Astrocyte (in vitro differentiated cells and primary cell): ENCODE data around the gene CDH22. TPM values are rescaled to one million over a fixed set of nuclear protein-coding genes. Genes with fewer than 3 reads are reported as not detected.

Experiments
- DNase-seq: peaks from one replicate; pipeline ENCODE4 v3.0.0-alpha.2; 2010; ENCODE audit warnings: low read depth
- FAIRE-seq: peaks from 2 replicates; lab custom pipeline; 2011; peaks lifted over from hg19 to GRCh38; lab: Jason Lieb, UNC
- H2AFZ ChIP-seq: 2 replicates; pipeline ENCODE4 v1.6.0; 2012; ENCODE audit warnings: low read depth, low read length, inconsistent platforms
- H3K27ac ChIP-seq: 2 replicates; pipeline ENCODE4 v1.5.1; 2011; ENCODE audit warnings: low read depth, low read length, inconsistent platforms
- H3K27me3 ChIP-seq: 2 replicates; pipeline ENCODE4 v1.6.0; 2011; ENCODE audit warnings: low read length, inconsistent platforms; ENCODE audit not compliant: insufficient read depth
- H3K36me3 ChIP-seq: 2 replicates; pipeline ENCODE4 v1.5.1; 2011; ENCODE audit warnings: low read length, inconsistent platforms; ENCODE audit not compliant: insufficient read depth
- H3K4me1 ChIP-seq: 2 replicates; pipeline ENCODE4 v1.5.1; 2011; ENCODE audit warnings: low read length, inconsistent platforms; ENCODE audit not compliant: insufficient read depth
- H3K4me2 ChIP-seq: 2 replicates; pipeline ENCODE4 v1.6.0; 2012; ENCODE audit warnings: low read length, inconsistent platforms
- H3K4me3 ChIP-seq: 2 replicates; pipeline ENCODE4 v1.5.1; 2011; ENCODE audit warnings: low read depth, mild to moderate bottlenecking, low read length, inconsistent platforms; ENCODE audit not compliant: insufficient read depth
- H3K79me2 ChIP-seq: 2 replicates; pipeline ENCODE4 v1.6.0; 2012; ENCODE audit warnings: mild to moderate bottlenecking, low read length, inconsistent platforms; ENCODE audit not compliant: insufficient read depth
- H3K9ac ChIP-seq: 2 replicates; pipeline ENCODE4 v1.6.0; 2012; ENCODE audit warnings: mild to moderate bottlenecking, low read length, inconsistent platforms
- H3K9me3 ChIP-seq: 2 replicates; pipeline ENCODE4 v1.5.1; 2012; ENCODE audit warnings: low read depth, mild to moderate bottlenecking, low read length, inconsistent platforms; ENCODE audit not compliant: insufficient read depth
- H4K20me1 ChIP-seq: 2 replicates; pipeline ENCODE4 v1.6.0; 2012; ENCODE audit warnings: low read length, inconsistent platforms; ENCODE audit not compliant: insufficient read depth
- H3K27ac Mint-ChIP-seq: one replicate; pipeline ENCODE4 v1.8.0; 2021; ENCODE audit warnings: mild to moderate bottlenecking, mixed read lengths; ENCODE audit not compliant: unreplicated experiment
- H3K27me3 Mint-ChIP-seq: one replicate; pipeline ENCODE4 v1.8.0; 2021; ENCODE audit warnings: low read depth, mixed read lengths; ENCODE audit not compliant: unreplicated experiment
- H3K36me3 Mint-ChIP-seq: one replicate; pipeline ENCODE4 v1.8.0; 2021; ENCODE audit warnings: low read depth, mixed read lengths; ENCODE audit not compliant: unreplicated experiment
- H3K4me1 Mint-ChIP-seq: one replicate; pipeline ENCODE4 v1.8.0; 2021; ENCODE audit warnings: low read depth, mixed read lengths; ENCODE audit not compliant: unreplicated experiment
- H3K4me3 Mint-ChIP-seq: one replicate; pipeline ENCODE4 v1.8.0; 2021; ENCODE audit warnings: mild to moderate bottlenecking, moderate library complexity, mixed read lengths; ENCODE audit not compliant: unreplicated experiment
- H3K9me3 Mint-ChIP-seq: one replicate; pipeline ENCODE4 v1.8.0; 2021; ENCODE audit warnings: mild to moderate bottlenecking, mixed read lengths; ENCODE audit not compliant: unreplicated experiment
- CTCF ChIP-seq: IDR thresholded peaks from 2 replicates; pipeline ENCODE4 v1.5.1; 2011; ENCODE audit warnings: low read depth, mild to moderate bottlenecking, inconsistent platforms, low read length, moderate library complexity; ENCODE audit not compliant: insufficient read depth
- EZH2 ChIP-seq: IDR thresholded peaks from 2 replicates; pipeline ENCODE4 v1.6.1; 2012; ENCODE audit warnings: mild to moderate bottlenecking, low read length, inconsistent platforms; ENCODE audit not compliant: insufficient read depth
- total RNA-seq: library from RNA; stranded (reverse); gene quantifications from 2 replicates; pipeline ENCODE4 v1.2.1, GENCODE V29; 2021

Gene CDH22
- total RNA-seq, 1 donor from 2014 or later, result not detected

DNA sequence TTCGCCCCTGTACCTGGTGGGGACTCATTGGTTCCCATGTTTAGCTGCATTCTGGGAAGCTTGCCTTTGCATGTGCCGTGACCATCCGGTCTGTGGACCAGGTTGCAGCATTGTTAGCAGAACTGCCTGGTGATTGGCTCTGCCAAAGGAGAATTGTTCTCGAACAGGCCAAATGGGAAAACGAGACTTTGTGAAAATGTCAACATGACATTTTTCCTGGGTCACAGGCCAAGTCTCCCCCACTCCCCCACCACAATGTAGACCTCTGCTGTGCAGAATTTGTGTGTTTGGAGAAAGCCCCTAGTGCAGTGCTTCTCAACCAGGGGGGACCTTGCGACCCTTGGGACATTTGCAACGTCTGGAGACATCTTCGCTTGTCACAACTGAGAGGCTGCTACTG, 23.2 kb downstream of the CDH22 start:
- H3K9me3 Mint-ChIP-seq, result no peaks in the 10 kb centered on the region
- DNase-seq, result no peak

DNA sequence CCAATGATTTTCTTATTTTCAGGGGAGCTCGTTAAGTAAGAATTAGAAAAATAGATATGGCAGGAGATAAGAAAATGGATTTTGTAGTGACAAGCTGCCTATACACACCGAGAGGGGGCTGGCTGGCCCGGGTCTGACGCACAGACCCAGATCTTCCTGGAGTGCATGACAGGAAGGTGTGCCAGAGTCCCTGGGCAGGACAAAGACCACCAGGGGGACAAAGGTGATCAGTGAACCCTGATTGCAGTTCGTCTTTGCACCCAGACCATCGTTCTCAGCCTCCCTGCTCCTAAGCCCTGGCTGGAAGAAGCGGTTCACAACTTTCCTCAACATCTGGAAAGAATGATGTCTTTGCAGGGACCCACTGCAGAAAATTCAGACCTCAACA, 24.3 kb downstream of the CDH22 start:
- H3K4me1 Mint-ChIP-seq, result peaks cover 9% of the 10 kb centered on the region
- no peaks in the 10 kb centered on the region for H3K36me3 ChIP-seq
- FAIRE-seq (no peak), DNase-seq (no peak)
- no peaks in the 10 kb centered on the region for H4K20me1 ChIP-seq
- no peak overlapping the region for H2AFZ ChIP-seq
- H3K4me1 ChIP-seq, result no peaks in the 10 kb centered on the region
- H3K27me3 Mint-ChIP-seq, result peaks cover 43% of the 10 kb centered on the region
- H3K9ac ChIP-seq, result no peak overlapping the region
- H3K4me3 ChIP-seq, result no peak overlapping the region
- H3K9me3 Mint-ChIP-seq, result no peaks in the 10 kb centered on the region
- no peak overlapping the region for H3K4me3 Mint-ChIP-seq
- peaks cover 22% of the 10 kb centered on the region for H3K27me3 ChIP-seq
- no peaks in the 10 kb centered on the region for H3K36me3 Mint-ChIP-seq
- no peak overlapping the region for H3K4me2 ChIP-seq
- no peak for TF ChIP-seq EZH2
- no peak for TF ChIP-seq CTCF
- no peak overlapping the region for H3K27ac ChIP-seq
- H3K27ac Mint-ChIP-seq, result no peak overlapping the region
- H3K9me3 ChIP-seq, result no peaks in the 10 kb centered on the region
- H3K79me2 ChIP-seq, result no peaks in the 10 kb centered on the region

More for the DNA sequence above, 23.2 kb downstream of the CDH22 start:
- Histone ChIP-seq H2AFZ (no peak overlapping the region), H4K20me1 (no peaks in the 10 kb centered on the region), H3K4me2 (no peak overlapping the region), H3K27me3 (peaks cover 22% of the 10 kb centered on the region), H3K79me2 (no peaks in the 10 kb centered on the region), H3K27ac (no peak overlapping the region), H3K36me3 (no peaks in the 10 kb centered on the region), H3K4me3 (no peak overlapping the region), H3K4me1 (no peaks in the 10 kb centered on the region), H3K9me3 (no peaks in the 10 kb centered on the region), H3K9ac (no peak overlapping the region)
- no peak overlapping the region for H3K27ac Mint-ChIP-seq
- TF ChIP-seq EZH2, result no peak
- TF ChIP-seq CTCF, result no peak
- peaks cover 38% of the 10 kb centered on the region for H3K27me3 Mint-ChIP-seq
- H3K36me3 Mint-ChIP-seq, result no peaks in the 10 kb centered on the region
- H3K4me3 Mint-ChIP-seq, result no peak overlapping the region
- FAIRE-seq, result no peak
- H3K4me1 Mint-ChIP-seq, result peaks cover 9% of the 10 kb centered on the region

- Histone ChIP-seq H3K4me3 (no peak overlapping the region), H3K27me3 (peaks cover 22% of the 10 kb centered on the region), H2AFZ (no peak overlapping the region), H3K36me3 (no peaks in the 10 kb centered on the region), H3K4me2 (no peak overlapping the region), H3K79me2 (no peaks in the 10 kb centered on the region), H3K27ac (no peak overlapping the region), H3K9me3 (no peaks in the 10 kb centered on the region), H3K4me1 (no peaks in the 10 kb centered on the region), H4K20me1 (no peaks in the 10 kb centered on the region), H3K9ac (no peak overlapping the region)
- Mint-ChIP-seq H3K36me3 (no peaks in the 10 kb centered on the region), H3K4me3 (no peak overlapping the region), H3K9me3 (no peaks in the 10 kb centered on the region), H3K4me1 (peaks cover 9% of the 10 kb centered on the region), H3K27me3 (peaks cover 44% of the 10 kb centered on the region), H3K27ac (no peak overlapping the region)
- TF ChIP-seq CTCF (no peak), EZH2 (no peak)
- DNase-seq, result no peak
- FAIRE-seq, result no peak
Observed at GRCh38 chr20:46283426-46284039, 24.8 kb downstream of the CDH22 start.
